HepG2 (cell line): ENCODE results near the gene TATDN2. TPM values are rescaled to one million over a fixed set of nuclear protein-coding genes. Genes with fewer than 3 reads are reported as not detected.

ENCODE experiments used
- AGO2 ChIP-seq: fragments of 200-400 bp; formaldehyde crosslinking; optimal IDR thresholded peaks from 2 replicates; pipeline ENCODE3; 2017; ENCODE audit warnings: mild to moderate bottlenecking, low read depth, low read length, moderate library complexity
- DMAP1 ChIP-seq: IDR thresholded peaks from 2 replicates; pipeline ENCODE4 v1.6.1; 2016
- GTF2F1 ChIP-seq: fragments of 150-350 bp; IDR thresholded peaks from 2 replicates; pipeline ENCODE4 v1.6.1; 2014; ENCODE audit warnings: low read length
- MAZ ChIP-seq, 2 experiments: sonication (generic) in 1 of 2; formaldehyde crosslinking in 1 of 2; IDR thresholded peaks; 2 replicates each; pipeline versions ENCODE4 v1.5.0 to v1.6.1; 2012 to 2020; ENCODE audit warnings: low read depth in 2 of 2, mild to moderate bottlenecking in 2 of 2, borderline replicate concordance in 1 of 2, improper control_type of control experiment in 1 of 2, low read length in 1 of 2, missing genetic modification reagents in 1 of 2, moderate library complexity in 1 of 2
- RBFOX2 ChIP-seq: fragments of 200-400 bp; formaldehyde crosslinking; IDR thresholded peaks from 2 replicates; pipeline ENCODE4 v1.6.1; 2017; ENCODE audit warnings: low read depth, mild to moderate bottlenecking, low read length
- polyA plus RNA-seq, 8 experiments: library from polyadenylated mRNA; depleted of rRNA in 3 of 8; stranded (reverse) in 7 of 8; unstranded in 1 of 8; fragments of >200 nt; fragmentation: Illumina TruSeq in 4 of 8; extraction: Trizol in 4 of 8; gene quantifications; 2 replicates each; pipeline versions ENCODE4 v1.2.1 to v1.2.3, GENCODE V29; 2011 to 2016; ENCODE audit warnings: low read depth in 4 of 8, missing spikeins in 1 of 8, mixed read lengths in 1 of 8; ENCODE audit not compliant: insufficient read depth in 1 of 8
- total RNA-seq, 5 experiments: library from RNA; depleted of rRNA; stranded (reverse); fragments of >200 nt; fragmentation: Illumina TruSeq; extraction: Trizol; gene quantifications; 2 replicates each; pipeline ENCODE4 v1.2.3, GENCODE V29; 2016; ENCODE audit warnings: low read depth in 1 of 5
- TF ChIP-seq, protein P1 (sequence below): sonication (generic); formaldehyde crosslinking; IDR thresholded peaks from 2 replicates; pipeline ENCODE4 v1.4.0; 2020; ENCODE audit warnings: missing genetic modification reagents
- TF ChIP-seq, protein P2 (sequence below): IDR thresholded peaks from 2 replicates; pipeline ENCODE4 v1.6.1; 2016

TATDN2 gene
- total and polyA plus RNA-seq, 2 of the 13 experiments (the other 11 are each of a cell fraction or from before 2014, with no cell fraction given), result 12.1 to 21.9 TPM

DNA sequence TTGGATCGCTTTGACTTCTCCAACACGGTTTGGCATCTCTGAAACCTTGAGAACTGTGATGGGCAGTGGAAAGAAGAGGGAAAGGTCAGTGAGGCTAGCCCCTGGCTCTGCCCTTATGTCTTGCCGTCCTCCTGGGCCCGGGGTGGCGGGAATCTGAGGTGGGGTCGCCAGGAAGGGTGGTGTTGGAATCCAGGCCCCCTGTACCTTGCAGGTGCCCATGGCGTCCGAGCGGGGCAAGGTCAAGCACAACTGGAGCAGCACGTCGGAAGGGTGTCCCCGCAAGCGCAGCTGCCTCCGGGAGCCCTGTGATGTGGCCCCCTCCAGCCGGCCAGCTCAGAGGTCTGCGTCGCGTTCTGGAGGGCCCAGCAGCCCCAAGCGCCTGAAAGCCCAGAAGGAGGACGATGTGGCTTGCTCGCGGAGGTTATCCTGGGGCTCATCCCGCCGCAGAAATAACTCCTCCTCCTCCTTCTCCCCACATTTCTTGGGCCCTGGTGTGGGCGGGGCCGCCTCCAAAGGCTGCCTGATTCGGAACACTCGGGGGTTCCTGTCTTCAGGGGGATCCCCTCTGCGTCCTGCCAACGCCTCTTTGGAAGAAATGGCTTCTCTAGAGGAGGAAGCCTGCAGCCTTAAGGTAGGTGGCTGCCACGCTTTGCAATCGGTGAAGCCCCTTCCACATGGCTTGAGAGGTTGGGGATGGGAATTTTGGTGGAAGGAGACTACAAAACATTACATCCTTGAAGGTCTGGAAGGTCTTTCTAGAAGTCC, 907 bp downstream of the TATDN2 start (continued):
- peak; percentile 61 for TF ChIP-seq AGO2
- TF ChIP-seq, protein P1, sequence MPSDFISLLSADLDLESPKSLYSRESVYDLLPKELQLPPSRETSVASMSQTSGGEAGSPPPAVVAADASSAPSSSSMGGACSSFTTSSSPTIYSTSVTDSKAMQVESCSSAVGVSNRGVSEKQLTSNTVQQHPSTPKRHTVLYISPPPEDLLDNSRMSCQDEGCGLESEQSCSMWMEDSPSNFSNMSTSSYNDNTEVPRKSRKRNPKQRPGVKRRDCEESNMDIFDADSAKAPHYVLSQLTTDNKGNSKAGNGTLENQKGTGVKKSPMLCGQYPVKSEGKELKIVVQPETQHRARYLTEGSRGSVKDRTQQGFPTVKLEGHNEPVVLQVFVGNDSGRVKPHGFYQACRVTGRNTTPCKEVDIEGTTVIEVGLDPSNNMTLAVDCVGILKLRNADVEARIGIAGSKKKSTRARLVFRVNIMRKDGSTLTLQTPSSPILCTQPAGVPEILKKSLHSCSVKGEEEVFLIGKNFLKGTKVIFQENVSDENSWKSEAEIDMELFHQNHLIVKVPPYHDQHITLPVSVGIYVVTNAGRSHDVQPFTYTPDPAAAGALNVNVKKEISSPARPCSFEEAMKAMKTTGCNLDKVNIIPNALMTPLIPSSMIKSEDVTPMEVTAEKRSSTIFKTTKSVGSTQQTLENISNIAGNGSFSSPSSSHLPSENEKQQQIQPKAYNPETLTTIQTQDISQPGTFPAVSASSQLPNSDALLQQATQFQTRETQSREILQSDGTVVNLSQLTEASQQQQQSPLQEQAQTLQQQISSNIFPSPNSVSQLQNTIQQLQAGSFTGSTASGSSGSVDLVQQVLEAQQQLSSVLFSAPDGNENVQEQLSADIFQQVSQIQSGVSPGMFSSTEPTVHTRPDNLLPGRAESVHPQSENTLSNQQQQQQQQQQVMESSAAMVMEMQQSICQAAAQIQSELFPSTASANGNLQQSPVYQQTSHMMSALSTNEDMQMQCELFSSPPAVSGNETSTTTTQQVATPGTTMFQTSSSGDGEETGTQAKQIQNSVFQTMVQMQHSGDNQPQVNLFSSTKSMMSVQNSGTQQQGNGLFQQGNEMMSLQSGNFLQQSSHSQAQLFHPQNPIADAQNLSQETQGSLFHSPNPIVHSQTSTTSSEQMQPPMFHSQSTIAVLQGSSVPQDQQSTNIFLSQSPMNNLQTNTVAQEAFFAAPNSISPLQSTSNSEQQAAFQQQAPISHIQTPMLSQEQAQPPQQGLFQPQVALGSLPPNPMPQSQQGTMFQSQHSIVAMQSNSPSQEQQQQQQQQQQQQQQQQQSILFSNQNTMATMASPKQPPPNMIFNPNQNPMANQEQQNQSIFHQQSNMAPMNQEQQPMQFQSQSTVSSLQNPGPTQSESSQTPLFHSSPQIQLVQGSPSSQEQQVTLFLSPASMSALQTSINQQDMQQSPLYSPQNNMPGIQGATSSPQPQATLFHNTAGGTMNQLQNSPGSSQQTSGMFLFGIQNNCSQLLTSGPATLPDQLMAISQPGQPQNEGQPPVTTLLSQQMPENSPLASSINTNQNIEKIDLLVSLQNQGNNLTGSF, result 0 out of 2 replicates have a peak, but pooled peaks have one; percentile 1
- TF ChIP-seq RBFOX2, result peak; percentile 36
- TF ChIP-seq MAZ (IDR thresholded peaks at IDR 0.05; ENCODE audit: borderline replicate concordance, low read depth, low read length), result no peak
- TF ChIP-seq MAZ (CRISPR knock-in tag; IDR thresholded peaks at IDR 0.05; ENCODE audit: low read depth), result peak; percentile 50; the same call in 1 of the 2 replicates
- TF ChIP-seq GTF2F1, result no peak
- TF ChIP-seq, protein P2, sequence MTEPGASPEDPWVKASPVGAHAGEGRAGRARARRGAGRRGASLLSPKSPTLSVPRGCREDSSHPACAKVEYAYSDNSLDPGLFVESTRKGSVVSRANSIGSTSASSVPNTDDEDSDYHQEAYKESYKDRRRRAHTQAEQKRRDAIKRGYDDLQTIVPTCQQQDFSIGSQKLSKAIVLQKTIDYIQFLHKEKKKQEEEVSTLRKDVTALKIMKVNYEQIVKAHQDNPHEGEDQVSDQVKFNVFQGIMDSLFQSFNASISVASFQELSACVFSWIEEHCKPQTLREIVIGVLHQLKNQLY (CRISPR knock-in tag), result no peak
- TF ChIP-seq DMAP1 (CRISPR knock-in tag), result peak; percentile 36; the same call in 1 of the 2 replicates
